SJSA1 (cell line): ENCODE results near the gene RASSF1. TPM values are rescaled to one million over a fixed set of nuclear protein-coding genes. Genes with fewer than 3 reads are reported as not detected.
"Not testable (repeated sequence)": the region's sequence is repeated elsewhere in the genome, so short reads cannot be mapped to it uniquely, and the experiment has no call there.

Experiments used
- DNase-seq, 2 experiments: peaks; one replicate each; pipeline ENCODE4 v3.0.0-alpha.2; 2015 to 2020; ENCODE audit warnings: low spot score in 2 of 2, low read depth in 1 of 2
- H3K27ac ChIP-seq: fragments of 250-450 bp; sonication (Bioruptor Pico); 2 replicates; pipeline ENCODE4 v1.5.1; 2020; ENCODE audit warnings: mild to moderate bottlenecking, moderate library complexity
- H3K27me3 ChIP-seq: fragments of 250-450 bp; sonication (Bioruptor Pico); replicated peaks from 2 replicates; pipeline ENCODE4 v1.5.1; 2020; ENCODE audit warnings: mild to moderate bottlenecking, moderate library complexity
- H3K36me3 ChIP-seq: fragments of 250-450 bp; sonication (Bioruptor Pico); 2 replicates; pipeline ENCODE4 v1.5.1; 2020; ENCODE audit warnings: mild to moderate bottlenecking
- H3K4me1 ChIP-seq: fragments of 250-450 bp; sonication (Bioruptor Pico); replicated peaks from 2 replicates; pipeline ENCODE4 v1.6.1; 2021; ENCODE audit warnings: mild to moderate bottlenecking
- H3K4me3 ChIP-seq: fragments of 250-450 bp; sonication (Bioruptor Pico); 2 replicates; pipeline ENCODE4 v1.5.1; 2020; ENCODE audit warnings: mild to moderate bottlenecking
- H3K9me3 ChIP-seq: fragments of 250-450 bp; sonication (Bioruptor Pico); replicated peaks from 2 replicates; pipeline ENCODE4 v1.5.1; 2020; ENCODE audit warnings: mild to moderate bottlenecking
- total RNA-seq: library from RNA; depleted of rRNA; stranded (reverse); fragments of >200 nt; shearing (Covaris generic); gene quantifications from 2 replicates; pipeline ENCODE4 v1.2.3, GENCODE V29; 2014

Gene RASSF1
- total RNA-seq, 1 experiment from 2014 or later: 21.1 TPM

DNA sequence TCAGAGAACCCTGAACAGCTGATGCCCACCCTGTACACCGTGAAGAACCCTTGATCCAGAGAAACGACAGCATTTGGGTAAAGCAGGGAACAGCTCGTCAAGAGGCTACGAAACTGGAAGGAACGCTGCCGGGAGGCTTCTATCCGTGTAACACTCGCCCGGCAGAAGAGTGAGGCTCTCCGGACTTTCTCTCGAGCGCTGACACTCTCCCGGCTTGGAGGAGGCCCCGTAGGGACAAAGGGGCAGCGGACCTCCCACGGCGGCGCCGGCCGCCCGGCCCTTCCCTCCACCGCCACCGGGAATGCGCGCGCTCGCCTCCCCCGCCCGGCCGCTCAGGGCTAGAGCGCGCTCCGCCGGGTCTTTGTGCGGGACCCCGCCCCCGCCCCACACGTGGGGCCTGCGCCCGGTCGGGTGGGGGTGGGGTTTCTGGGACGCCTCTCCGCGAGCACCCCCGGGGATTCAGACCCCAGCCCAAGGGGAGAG is 19.7 kb downstream of the RASSF1 start:
- Histone ChIP-seq H3K36me3 (peaks cover 50% of the 10 kb centered on the region), H3K9me3 (no peaks in the 10 kb centered on the region), H3K27me3 (no peaks in the 10 kb centered on the region), H3K27ac (peak overlapping the region; percentile 100), H3K4me3 (peak overlapping the region; percentile 97), H3K4me1 (peaks cover 24% of the 10 kb centered on the region)
- peak; percentile 85 to 92 for DNase-seq

GRCh38 chr3:50319894-50320625 is 20.6 kb downstream of the RASSF1 start:
- peaks cover 24% of the 10 kb centered on the region for H3K4me1 ChIP-seq
- H3K27me3 ChIP-seq: no peaks in the 10 kb centered on the region
- H3K36me3 ChIP-seq: peaks cover 49% of the 10 kb centered on the region
- no peaks in the 10 kb centered on the region for H3K9me3 ChIP-seq
- no peak overlapping the region; the same call in 1 of the 2 replicates for H3K27ac ChIP-seq
- H3K4me3 ChIP-seq: peak overlapping the region; percentile 97
- DNase-seq: no peak

- Histone ChIP-seq H3K4me3 (no peak overlapping the region), H3K9me3 (no peaks in the 10 kb centered on the region), H3K36me3 (peaks cover 44% of the 10 kb centered on the region), H3K27me3 (no peaks in the 10 kb centered on the region), H3K27ac (no peak overlapping the region), H3K4me1 (peaks cover 24% of the 10 kb centered on the region)
- no peak for DNase-seq
Observed at GRCh38 chr3:50319181-50319893, 21.3 kb downstream of the RASSF1 start.

GRCh38 chr3:50318615-50319014 is 22.0 kb downstream of the RASSF1 start:
- no peak for DNase-seq
- H3K27me3 ChIP-seq: no peaks in the 10 kb centered on the region
- peaks cover 37% of the 10 kb centered on the region for H3K36me3 ChIP-seq
- H3K9me3 ChIP-seq: no peaks in the 10 kb centered on the region
- peaks cover 24% of the 10 kb centered on the region for H3K4me1 ChIP-seq
- no peak overlapping the region for H3K27ac ChIP-seq
- H3K4me3 ChIP-seq: no peak overlapping the region

- H3K4me1 ChIP-seq: peaks cover 24% of the 10 kb centered on the region
- no peaks in the 10 kb centered on the region for H3K9me3 ChIP-seq
- no peaks in the 10 kb centered on the region for H3K27me3 ChIP-seq
- no peak overlapping the region for H3K27ac ChIP-seq
- peaks cover 37% of the 10 kb centered on the region for H3K36me3 ChIP-seq
- H3K4me3 ChIP-seq: no peak overlapping the region
- DNase-seq: no peak
Observed at GRCh38 chr3:50318163-50318562, 22.5 kb downstream of the RASSF1 start.

DNA sequence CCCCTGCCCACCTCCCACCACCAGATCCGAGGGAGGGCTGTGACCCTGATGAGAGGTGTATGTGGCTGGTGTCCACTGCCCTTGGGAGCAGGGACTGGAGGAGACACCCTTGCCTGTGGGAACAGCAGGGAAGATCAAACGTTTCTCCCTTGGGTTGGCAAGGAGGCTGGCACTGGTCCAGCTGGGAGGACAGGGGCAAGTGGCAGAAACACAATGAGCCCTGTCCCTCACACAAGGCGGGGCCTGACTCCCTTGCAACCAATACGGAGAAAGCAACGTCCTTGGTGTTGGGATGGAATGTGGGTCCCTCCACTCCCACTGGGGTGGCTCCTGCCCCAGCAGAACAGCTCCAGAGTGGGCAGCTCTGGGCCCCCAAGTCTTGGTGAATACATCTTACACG is 23.3 kb downstream of the RASSF1 start:
- no peak for DNase-seq
- H3K4me1 ChIP-seq: peaks cover 24% of the 10 kb centered on the region
- no peak overlapping the region for H3K4me3 ChIP-seq
- H3K9me3 ChIP-seq: no peaks in the 10 kb centered on the region
- H3K27me3 ChIP-seq: no peaks in the 10 kb centered on the region
- H3K27ac ChIP-seq: no peak overlapping the region
- peaks cover 37% of the 10 kb centered on the region for H3K36me3 ChIP-seq

DNA sequence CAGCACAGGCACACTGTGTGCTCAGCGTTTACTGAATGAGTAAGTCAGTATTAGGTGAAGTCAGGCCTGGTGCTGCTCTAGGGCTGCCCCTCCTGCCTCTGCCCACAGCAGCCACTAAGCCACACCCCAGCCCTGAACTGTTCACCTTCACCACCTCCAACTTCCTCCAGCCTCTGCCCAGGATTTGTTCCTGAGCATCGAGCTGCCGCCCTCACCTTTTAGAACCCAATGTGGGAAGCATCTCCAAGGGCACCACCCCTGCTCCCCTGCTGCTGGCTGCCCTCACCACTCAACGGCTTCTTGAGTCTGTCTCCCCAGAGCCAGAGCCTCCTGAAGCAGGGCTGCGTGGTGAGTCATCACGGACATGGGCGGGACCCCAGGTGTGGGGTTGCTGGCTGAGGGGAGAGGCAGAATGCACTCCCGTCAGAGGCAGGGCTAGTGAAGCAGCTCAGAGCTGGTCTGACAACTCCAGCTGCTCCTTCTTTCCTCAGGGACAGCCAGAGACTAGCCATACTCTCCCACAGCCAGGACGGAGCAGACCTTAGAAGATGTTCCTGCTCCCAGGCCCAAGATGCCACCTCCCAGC is 23.9 kb downstream of the RASSF1 start:
- Histone ChIP-seq H3K9me3 (no peaks in the 10 kb centered on the region), H3K4me1 (peaks cover 20% of the 10 kb centered on the region), H3K4me3 (no peak overlapping the region), H3K36me3 (peaks cover 37% of the 10 kb centered on the region), H3K27ac (no peak overlapping the region), H3K27me3 (no peaks in the 10 kb centered on the region)
- DNase-seq: no peak

DNA sequence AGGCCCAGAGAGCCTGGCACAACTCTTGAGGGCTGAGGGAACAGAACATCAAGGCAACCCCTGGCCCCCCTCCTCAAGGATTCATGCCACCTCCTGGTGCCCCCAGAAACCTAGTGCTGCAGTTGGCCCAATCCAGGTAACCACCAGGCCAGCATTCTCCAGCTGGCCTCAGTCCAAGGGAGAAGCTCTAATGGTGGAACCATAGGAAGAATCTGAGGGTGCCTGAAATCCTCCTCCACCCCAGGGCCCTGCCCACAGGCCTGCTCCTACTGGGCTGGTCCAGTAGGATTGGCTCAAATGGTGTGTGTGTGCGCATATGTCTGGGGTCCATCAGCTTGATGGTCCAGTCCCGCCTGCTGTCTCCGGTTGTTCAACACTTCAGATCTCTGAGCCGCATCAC is 25.8 kb downstream of the RASSF1 start:
- H3K4me1 ChIP-seq: peaks cover 6% of the 10 kb centered on the region
- no peak for DNase-seq
- H3K27ac ChIP-seq: no peak overlapping the region
- H3K9me3 ChIP-seq: no peaks in the 10 kb centered on the region
- peaks cover 31% of the 10 kb centered on the region for H3K36me3 ChIP-seq
- no peaks in the 10 kb centered on the region for H3K27me3 ChIP-seq
- no peak overlapping the region for H3K4me3 ChIP-seq

DNA sequence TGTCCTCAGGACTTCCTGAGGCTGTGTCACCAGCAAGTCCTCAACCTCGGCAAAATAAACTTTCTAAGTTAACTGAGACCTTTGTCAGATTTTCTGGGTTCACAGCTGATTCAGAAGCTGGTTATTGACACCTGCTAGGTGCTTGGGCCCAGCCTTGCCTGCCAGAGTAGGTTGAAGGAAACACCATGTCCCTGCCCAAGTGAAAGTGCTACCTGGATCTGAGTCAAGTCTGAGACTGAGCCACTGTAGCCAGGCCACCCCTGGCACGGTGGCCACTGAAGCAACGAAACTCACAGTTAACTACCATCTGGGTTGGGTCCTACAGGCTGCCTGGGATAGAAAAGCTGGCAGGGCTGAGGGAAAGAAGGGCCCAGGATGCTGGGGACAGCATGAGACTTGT is 26.3 kb downstream of the RASSF1 start:
- Histone ChIP-seq H3K27ac (no peak overlapping the region), H3K9me3 (no peaks in the 10 kb centered on the region), H3K4me3 (no peak overlapping the region), H3K27me3 (no peaks in the 10 kb centered on the region), H3K36me3 (peaks cover 26% of the 10 kb centered on the region), H3K4me1 (peaks cover 6% of the 10 kb centered on the region)
- no peak for DNase-seq

GRCh38 chr3:50312041-50312440 is 28.6 kb downstream of the RASSF1 start:
- H3K9me3 ChIP-seq, H3K4me1 ChIP-seq, H3K36me3 ChIP-seq, H3K27me3 ChIP-seq, H3K4me3 ChIP-seq, DNase-seq, H3K27ac ChIP-seq: not testable (repeated sequence)

- no peaks in the 10 kb centered on the region for H3K9me3 ChIP-seq
- no peaks in the 10 kb centered on the region for H3K27me3 ChIP-seq
- no peak overlapping the region for H3K27ac ChIP-seq
- no peak for DNase-seq
- no peak overlapping the region for H3K4me3 ChIP-seq
- peaks cover 9% of the 10 kb centered on the region for H3K4me1 ChIP-seq
- H3K36me3 ChIP-seq: no peaks in the 10 kb centered on the region
Observed at GRCh38 chr3:50304601-50305000, 36.0 kb downstream of the RASSF1 start.

GRCh38 chr3:50303013-50303815 is 37.4 kb downstream of the RASSF1 start, which contains the start of gene HYAL1:
TSS of gene HYAL1 (minus strand) at chr3:50303574. CDS start at chr3:50302956, 618 bp downstream.
- Histone ChIP-seq H3K4me1 (peaks cover 16% of the 10 kb centered on the region), H3K27ac (no peak within 1 kb of the TSS), H3K36me3 (no peaks in the 10 kb centered on the region), H3K9me3 (no peaks in the 10 kb centered on the region), H3K27me3 (no peaks in the 10 kb centered on the region), H3K4me3 (no peak within 1 kb of the TSS)
- DNase-seq: no peak
